NCI-H1436 treated with DMSO at 0.1 percent for 48 hours (cell line): Measurements from ENCODE around the gene IQCB1.
A peak's percentile ranks its signal among the peaks of the same experiment; 100 is the strongest.
"Not testable (repeated sequence)": the region's sequence is repeated elsewhere in the genome, so short reads cannot be mapped to it uniquely, and the experiment has no call there.

Experiments
- DNase-seq: peaks from one replicate; lab custom pipeline; 2025; lab: John Stamatoyannopoulos, UW

The IQCB1 gene, protein sequence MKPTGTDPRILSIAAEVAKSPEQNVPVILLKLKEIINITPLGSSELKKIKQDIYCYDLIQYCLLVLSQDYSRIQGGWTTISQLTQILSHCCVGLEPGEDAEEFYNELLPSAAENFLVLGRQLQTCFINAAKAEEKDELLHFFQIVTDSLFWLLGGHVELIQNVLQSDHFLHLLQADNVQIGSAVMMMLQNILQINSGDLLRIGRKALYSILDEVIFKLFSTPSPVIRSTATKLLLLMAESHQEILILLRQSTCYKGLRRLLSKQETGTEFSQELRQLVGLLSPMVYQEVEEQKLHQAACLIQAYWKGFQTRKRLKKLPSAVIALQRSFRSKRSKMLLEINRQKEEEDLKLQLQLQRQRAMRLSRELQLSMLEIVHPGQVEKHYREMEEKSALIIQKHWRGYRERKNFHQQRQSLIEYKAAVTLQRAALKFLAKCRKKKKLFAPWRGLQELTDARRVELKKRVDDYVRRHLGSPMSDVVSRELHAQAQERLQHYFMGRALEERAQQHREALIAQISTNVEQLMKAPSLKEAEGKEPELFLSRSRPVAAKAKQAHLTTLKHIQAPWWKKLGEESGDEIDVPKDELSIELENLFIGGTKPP

DNA sequence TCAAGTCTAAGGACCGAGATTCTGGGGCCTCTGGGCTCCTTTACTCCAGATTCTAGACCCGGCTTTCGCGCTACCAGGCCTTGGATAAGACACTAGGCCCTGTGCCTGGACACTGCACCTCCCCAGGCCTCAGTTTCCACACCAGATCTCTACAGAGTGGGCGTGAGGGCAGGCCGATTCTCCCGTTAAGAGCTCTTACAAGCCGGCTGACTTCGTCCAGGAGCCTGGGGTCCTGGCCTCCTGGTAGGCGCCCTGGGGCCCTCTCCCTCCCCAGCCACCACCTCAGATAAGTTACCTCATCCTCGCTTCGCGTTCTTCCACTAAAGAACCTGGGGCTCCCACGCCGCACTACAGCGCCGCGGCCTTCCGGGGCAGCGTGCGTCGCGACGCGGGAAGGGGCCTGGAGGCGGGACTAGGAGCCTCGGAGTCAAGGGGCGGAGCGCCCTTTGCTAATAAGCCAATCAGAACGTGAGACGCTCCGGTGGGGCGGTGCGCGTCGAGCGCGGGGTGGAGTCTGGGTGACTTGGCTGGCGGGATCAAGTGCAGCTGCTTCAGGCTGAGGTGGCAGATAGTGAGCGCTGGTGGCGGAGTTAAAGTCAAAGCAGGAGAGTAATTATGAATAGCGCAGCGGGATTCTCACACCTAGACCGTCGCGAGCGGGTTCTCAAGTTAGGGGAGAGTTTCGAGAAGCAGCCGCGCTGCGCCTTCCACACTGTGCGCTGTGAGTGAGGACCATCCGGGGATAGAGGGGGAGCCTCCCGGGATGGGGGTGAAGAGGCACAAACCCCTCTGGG is at the start of gene IQCB1, which contains the start of gene EAF2:
Gene IQCB1, minus strand, starts transcription at position 390 of the 794 bp plus-strand sequence. CDS start 6,100 bp downstream, outside the sequence.
Gene EAF2, plus strand, starts transcription at position 539 of the 794 bp plus-strand sequence. Its CDS starts 77 bp downstream, at position 616.
- DNase-seq, result peak; percentile 92

DNA sequence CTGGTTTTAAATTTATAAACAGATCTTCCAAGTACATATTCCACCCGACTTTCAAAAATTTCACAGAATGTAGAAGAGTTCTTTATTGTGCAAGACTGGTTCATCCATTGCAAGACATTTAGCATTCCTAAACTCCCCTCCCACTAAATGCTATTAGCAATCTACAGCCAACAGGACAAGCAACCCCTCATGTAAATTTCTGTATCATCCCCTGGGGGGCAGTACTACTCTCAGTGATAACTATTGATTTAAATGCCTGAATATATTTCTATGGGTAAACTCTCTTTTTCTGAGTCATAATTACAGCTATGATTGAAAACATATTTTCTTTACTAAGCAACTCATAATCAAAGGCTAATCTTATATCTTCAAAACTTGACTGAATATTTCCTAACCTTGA is 48.6 kb upstream of the IQCB1 start:
- DNase-seq, result no peak

DNA sequence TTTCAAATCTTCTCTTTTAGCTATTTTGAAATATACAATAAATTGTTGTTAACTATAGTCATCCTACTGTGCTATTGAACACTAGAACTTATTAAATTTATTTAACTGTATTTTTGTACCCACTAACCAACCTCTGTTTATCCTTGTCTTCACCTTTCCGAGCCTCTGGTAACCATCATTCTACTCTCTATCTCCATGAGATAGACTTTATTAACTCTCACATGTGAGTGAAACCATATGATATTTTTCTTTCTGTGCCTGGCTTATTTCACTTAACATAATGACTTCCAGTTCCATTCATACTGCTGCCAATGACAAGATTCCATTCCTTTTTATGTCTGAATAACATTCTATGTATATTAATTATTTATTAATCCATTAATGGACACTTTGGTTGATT is 43.6 kb upstream of the IQCB1 start:
- DNase-seq, result no peak

DNA sequence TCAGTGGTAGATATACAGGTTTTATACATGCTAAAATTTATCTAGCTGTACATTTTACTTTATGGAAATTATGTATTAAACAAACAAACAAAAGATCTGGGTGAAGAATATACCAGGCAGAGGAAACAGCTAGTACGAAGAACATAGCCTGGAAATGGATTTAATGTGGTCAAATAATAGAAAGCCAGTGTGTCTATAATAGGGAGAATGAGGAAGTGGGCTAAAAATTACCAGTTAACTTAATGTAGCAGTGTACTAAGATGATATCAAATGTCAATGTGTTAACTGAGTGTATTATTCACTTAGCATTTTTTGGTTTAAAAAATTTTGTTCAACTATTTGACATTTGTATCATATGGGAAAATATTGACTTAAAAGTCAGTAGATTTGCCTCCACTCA is 36.6 kb upstream of the IQCB1 start:
- DNase-seq, result no peak

DNA sequence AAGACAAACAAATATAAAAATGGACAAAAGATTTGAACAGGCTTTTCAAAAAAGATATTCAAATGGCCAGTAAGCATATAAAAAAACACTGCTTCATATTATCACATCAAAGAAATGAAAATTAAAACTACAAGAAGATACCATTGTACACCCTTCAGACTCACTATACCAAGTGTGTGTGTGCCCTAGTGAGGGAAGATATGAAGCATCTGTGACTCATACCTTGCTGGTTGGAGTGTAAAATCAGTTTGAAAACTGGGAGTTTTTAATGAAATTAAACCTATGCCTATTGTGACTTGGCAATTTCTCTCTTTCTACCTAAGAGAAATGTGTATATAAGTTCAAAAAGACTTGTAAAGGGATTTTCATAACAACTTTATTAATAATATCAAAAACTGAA is 35.9 kb upstream of the IQCB1 start:
- no peak for DNase-seq

DNA sequence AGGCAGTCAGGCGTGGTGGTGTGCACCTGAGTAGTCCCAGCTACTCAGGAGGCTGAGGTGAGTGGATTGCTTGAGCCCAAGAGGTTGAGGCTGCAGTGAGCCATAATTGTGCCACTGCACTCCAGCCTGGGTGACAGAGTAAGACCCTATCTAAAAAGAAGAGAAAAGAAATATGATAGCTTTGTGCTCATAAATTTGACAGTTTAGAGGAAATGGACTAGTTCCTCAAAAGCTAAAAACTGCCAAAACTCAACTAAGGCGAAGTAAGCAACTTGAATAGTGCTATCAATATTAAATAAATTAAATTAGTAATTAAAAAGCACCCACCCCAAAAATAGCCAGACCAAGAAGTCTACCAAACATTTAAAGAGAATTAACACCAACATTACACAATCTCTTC is 34.9 kb upstream of the IQCB1 start:
- no peak for DNase-seq

DNA sequence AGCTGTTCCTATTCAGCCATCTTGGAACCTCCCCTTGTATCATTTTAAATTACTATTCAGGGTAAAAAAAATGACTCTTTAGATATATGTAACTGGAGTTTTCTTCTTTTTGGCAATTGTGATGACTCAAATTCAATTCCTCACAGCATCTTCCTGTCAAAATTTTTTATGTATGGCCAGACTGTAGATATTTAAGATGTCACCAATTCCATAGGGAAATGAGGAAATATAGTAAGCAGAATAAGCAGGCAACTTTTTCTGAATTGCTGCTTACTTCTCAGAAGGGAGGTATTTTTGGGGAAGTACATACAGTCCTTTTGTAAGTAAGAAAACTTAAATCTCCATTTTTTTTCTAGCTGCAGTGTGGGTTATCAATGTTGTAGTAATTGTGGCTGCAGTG is 28.9 kb upstream of the IQCB1 start:
- no peak for DNase-seq

DNA sequence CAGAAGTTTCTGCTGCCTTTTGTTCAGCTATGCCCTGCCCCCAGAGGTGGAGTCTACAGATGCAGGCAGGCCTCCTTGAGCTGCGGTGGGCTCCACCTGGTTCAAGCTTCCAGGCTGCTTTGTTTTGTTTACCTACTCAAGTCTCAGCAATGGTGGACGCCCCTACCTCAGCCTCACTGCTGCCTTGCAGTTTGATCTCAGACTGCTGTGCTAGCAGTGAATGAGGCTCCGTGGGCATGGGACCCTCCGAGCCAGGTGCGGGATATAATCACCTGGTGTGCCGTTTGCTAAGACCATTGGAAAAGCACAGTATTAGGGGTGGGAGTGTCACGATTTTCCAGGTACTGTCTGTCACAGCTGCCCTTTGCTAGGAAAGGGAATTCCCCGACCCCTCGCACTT is 28.4 kb upstream of the IQCB1 start:
- DNase-seq, result not testable (repeated sequence)

DNA sequence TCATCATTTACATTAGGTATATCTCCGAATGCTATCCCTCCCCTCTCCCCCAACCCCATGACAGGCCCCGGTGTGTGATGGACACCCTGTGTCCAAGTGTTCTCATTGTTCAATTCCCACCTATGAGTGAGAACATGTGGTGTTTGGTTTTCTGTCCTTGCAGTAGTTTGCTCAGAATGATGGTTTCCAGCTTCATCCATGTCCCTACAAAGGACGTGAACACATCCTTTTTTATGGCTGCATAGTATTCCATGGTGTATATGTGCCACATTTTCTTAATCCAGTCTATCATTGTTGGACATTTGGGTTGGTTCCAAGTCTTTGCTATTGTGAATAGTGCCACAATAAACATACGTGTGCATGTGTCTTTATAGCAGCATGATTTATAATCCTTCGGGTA is 22.9 kb upstream of the IQCB1 start:
- not testable (repeated sequence) for DNase-seq

DNA sequence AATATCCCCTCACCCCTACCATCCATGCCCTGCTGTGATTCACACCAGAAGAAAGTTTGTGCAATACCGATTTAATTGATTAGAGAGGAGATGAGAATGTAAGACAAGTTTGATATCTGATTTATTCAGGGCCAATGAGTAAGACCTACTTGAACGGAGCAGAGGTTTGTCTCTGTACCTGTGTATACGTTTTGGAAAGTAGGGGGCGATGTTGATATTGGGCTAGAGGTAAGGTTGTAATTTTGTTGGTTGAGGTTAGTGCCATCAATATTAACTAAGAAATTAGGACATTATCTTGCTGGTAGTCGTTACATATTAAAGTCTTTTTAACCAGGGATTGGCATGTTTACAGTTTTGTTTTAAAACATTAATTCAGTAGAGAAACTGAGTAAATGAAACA is 20.7 kb upstream of the IQCB1 start:
- no peak for DNase-seq

DNA sequence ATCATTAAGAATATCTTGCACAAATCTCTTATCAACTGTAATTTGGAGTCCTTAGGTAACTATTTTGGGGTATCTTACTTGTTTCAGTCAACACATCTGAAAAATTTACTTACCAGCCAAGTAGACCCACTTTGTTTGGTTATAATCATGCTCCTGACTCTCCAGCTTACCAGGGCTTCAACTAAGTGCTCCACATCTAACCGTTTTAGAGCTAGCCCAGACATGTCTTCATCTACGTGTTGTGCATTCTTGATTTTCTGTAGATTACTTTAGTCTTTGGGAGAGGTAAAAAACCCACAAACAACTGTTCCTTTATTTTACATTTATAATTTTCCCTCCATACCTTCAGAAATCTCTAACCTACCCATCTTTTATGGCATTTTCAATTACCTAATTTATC is 17.4 kb upstream of the IQCB1 start:
- DNase-seq, result no peak

DNA sequence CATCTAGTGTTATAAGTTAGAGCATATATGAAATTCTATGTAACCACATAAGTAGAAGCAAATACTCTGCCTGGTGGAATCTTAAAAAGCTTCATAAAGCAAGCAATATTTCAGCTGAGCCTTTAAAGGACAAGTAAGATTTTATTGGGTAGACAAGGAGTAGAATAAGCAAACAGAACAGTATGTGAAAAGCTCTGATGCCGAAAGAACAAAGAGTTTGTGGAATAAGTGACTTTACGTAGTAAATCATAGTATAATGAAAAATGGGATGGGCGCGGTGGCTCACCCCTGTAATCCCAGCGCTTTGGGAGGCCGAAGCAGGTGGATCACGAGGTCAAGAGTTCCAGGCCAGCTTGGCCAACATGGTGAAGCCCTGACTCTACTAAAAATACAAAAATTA is 10.0 kb upstream of the IQCB1 start:
- no peak for DNase-seq

DNA sequence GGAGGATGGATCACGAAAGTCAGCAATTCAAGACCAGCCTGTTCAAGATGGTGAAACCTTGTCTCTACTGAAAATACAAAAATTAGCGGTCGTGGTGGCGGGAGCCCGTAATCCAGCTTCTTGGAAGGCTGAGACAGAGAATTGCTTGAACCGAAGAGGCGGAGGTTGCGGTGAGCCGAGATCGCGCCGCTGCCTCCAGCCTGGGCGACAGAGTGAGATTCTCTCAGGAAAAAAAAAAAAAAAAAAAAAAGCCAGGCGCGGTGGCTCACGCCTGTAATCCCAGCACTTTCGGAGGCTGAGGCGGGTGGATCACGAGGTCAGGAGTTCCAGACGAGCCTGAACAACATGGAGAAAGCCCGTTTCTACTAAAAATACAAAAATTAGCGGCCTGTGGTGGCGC is 5.1 kb upstream of the IQCB1 start:
- DNase-seq, result no peak

DNA sequence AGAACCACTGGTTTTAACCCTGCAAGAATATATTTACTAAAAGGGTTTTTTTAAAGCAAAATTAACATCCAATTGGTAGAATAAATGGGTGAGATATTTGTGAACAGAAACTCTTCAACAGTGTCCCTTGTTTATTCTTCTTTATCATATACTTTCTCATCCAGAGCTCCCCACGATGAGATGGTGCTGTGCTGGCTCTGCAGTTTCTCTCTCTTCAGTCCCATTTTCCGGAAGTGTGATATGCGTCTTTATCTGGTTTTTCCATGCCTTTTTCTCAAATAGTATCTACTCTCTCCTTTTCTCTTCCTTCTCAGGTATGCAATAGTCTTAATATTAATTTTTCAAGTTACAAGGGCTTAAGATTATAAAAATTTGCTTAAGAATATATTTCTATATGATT is 1.6 kb upstream of the IQCB1 start:
- DNase-seq, result no peak

DNA sequence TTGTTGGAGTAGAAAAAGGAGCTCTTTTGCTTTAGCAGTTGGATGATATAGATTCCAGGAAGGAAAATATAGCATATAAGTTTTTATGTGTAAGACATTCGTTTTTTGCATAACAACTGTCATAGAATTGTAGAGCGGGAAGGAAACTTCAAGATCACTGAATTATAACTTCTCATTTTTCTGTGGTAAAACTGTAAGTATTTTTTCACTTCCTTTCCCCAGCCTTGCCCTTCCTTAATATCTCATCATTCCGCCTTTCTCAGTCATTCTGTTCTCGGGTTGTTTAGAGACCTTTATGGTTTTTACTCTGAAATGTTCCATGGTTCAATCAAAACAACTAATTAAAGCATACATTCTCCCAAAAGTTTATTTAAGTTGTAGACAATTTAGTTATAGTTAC is 1.2 kb upstream of the IQCB1 start:
- DNase-seq, result no peak

DNA sequence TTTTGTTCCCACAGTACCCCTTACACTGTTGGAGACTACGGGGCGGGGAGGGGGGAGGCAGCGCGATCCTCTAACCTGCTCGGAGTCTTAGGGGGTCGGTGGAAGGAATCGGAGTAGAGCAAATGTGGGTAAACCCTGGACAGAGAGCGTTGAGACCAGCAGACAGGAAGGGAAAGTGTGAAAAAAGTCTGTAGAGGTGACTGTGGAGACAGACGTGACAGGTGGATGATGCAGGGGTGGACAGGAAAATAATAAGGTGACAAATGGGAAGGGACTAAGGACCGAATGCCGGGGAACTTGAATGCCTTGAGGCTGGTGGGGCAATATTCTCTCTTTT is 573 bp upstream of the IQCB1 start:
- DNase-seq, result no peak

DNA sequence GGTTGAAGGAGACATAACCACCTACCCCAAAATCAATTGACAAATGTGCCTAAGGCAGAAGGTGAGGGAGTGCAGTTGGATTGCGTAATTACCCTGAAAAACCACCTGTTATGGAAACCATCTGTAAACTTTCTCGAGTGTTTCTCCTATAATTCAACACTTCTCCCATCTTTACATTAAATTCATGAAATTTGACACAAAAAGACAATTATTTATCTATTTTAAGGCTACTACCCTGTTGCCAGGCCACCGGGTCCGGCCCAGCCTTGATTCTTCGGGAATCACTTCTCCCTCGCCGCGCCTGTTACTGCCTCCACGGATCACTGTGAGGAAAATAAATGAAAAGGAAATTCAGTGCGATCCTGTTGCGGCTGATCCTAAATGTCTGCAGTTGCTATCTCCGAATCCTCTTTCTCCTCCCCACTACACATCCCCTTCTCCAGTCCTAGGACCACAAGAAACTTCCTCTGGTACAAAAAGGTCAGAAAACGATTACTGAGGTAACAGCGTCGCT is 646 bp downstream of the IQCB1 start:
- DNase-seq, result no peak

DNA sequence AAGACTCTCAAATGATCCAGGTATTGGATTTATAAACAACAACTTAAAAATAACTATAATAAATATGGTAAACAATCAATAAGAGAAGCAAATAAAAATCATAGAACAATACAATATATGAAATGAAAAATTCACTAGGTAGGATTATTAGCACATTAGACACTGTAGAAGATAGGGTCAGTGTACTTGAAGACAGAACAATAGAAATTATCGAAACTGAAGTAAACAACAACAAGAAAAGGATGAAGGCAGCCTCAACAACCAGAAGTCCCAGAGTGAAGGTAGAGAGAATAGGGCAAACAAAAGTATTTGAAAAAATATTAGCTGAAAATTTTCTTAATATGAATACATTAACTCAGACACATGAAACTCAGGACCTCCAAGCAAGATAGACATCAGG is 11.9 kb downstream of the IQCB1 start:
- no peak for DNase-seq

DNA sequence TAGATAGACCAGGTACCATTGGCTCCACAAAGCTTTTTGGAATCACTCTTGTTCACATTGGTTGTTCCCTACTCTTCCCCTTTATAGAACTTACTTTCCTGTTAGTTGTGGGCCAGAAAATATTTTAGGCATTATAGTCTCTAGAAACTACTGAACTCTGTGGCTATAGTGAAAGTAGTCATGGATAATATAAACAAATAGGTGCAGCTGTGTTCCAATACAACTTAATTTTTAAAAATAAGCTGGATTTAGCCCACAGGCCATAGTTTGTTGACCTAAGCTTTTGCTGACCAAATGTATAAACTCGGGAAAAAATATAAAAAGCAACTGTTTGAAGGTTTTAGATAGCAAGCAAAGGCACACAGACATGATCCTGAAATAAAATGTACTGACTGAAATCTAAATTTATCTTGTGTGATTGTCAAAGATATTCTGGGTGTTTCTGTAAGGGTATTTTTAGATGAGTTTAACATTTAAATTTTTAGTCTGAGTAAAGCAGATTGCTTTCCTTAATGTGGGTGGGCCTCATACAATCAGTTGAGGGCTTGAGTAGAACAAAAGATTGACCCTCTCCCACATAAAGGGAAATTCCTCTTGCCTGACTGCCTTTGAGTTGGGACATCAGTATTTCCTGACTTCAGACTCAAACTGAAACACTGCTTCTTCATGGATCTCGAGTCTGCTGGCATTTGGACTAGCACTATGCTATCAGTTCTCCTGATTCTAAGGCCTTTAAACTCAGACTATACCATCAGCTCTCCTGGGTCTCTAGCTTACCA is 13.2 kb downstream of the IQCB1 start:
- no peak for DNase-seq

DNA sequence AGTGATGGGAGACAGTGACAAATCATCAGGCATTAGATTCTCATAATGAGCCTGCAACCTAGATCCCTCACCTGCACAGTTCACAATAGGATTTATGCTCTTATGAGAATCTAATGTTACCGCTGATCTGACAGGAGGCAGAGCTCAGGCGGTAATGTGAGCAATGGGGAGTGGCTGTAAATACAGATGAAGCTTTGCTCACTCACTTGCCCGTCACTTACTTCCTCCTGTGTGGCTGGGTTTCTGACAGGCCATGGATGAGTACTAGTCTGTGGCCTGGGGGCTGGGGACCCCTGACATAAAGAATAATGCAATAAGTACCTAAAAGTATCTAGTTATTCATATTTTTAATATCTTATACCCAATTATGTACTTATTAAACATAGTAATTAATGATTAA is 15.6 kb downstream of the IQCB1 start:
- no peak for DNase-seq

DNA sequence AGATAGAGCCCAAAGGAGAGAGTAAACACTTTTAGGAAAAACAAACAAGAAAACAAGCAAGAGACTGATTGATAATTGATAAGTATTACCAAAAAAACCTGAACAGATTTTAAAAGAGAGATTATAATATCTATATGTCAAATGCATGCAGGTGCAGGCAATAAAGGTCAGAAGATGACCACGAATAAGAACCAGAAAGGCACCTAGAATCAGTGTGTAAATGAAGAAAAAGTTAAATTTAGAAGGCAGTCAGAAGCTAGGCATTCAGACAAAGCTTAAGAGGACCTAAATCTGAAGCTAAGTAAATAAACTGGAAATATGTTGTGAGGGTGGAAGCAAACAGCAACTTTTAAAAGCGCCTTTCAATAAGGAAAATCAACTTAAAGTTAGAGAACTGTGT is 16.3 kb downstream of the IQCB1 start:
- DNase-seq, result no peak

DNA sequence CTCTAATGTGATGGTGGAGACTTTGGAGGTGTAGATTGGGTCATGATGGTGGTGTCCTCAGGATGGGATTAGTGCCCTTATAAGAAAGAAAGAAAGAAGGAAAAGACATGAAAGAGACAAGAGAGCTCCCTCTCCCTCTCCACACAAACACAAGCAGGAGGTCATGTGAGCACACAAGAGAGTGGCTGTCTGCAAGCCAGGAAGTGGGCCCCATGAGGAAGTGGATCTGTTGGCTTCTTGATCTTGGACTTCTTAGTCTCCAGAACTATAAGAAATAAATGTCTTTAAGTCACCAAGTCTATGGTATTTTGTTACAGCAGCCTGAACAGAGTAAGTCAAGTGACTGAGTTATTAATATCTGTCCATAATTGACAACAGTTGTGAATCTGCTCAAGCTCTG is 17.1 kb downstream of the IQCB1 start:
- DNase-seq, result no peak
